CD4-positive, alpha-beta T cell treated with Interleukin-17A for 4 hours (primary cell): ENCODE measurements around the gene KLKB1.
"Not testable (repeated sequence)": the region's sequence is repeated elsewhere in the genome, so short reads cannot be mapped to it uniquely, and the experiment has no call there.

Source experiments
- DNase-seq: peaks from one replicate; pipeline ENCODE4 v3.0.0-alpha.2; 2020; ENCODE audit warnings: mixed read lengths

Gene KLKB1

DNA sequence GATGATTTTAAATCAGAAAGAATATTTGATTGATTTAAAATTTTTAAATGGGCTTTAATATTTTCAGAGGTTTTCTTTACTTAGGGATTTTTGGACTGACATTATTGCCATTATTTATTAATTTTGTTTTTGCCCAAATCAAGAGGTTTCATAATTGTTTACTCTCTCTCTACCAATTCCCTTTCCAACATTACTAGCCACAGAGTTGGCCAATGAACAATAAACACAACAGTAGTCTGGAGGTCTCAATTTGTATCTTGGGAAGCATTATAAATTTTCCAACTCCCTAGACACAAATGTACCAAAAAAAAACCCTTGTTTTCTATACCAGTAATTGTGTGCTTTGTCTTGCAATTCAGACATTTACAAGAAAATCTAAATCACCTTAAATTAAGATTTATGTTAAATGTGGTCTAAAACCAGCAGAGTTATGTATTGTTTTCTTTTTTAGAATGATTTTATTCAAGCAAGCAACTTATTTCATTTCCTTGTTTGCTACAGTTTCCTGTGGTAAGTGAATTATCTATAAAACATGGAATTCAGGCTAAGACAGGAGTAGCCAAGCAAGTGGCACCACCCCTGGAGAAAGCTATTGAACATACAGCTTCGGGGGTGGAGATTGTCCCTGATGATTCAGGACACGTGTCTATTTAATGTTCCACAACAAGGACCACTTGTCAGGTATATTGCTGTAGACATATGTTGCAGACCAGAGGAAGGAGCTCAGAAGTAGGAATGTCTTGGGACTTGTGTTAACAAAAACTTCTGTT, 622 bp downstream of the KLKB1 start:
- DNase-seq = no peak

DNA sequence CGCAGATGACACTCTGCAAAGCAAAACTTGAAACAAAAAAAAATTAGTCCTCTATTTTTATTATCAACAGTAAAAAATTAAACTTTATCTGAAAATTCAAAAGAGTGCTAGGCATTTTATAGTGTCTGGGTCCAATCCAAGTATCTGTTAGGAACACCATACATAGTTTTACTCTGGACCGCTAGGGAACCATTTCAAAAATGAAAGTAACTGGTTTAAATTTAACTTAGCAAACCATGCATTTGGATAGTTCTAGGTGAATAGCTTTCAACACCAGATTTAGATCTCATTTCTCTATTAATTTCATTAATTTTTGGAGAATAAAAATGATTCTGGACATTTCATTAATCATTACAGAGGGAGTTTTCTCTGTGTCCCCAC, 1.2 kb downstream of the KLKB1 start:
- no peak for DNase-seq

DNA sequence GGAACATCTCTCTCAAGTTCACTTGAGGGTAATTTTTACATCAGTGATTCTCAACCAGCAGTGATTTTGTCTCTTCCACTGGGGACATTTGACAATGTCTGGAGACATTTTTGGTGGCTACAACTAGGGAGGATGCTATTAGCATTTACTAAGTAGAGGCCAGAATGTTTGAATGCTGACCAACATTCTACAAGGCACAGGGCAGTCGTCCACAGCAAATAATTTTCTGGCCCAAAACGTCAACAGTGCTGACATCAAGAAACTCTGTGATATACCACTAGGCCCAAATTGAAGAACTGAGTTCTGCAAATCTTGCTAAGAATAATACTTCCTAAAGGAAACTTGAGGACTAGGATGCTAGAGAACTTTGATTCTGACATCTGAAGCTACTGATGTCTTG, 7.1 kb downstream of the KLKB1 start:
- DNase-seq = no peak

DNA sequence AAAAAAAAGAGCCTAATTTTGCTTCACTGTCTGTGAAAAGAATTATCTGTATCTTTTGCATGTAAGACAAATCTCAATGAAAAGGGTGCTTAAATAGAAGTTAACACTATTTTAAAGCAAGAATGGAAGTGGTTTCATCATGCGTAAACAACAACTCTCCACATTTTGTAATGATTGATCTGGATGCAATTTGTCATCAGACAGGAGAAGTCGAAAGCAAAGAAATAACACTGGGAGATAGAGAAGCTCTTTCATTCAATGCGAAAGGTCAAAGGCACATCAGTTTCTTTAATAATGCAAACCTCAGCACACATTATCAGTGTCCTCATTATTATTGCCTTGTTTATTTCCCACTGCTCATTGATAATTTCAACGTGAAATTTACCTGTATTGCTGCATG, 8.8 kb downstream of the KLKB1 start:
- DNase-seq = no peak

DNA sequence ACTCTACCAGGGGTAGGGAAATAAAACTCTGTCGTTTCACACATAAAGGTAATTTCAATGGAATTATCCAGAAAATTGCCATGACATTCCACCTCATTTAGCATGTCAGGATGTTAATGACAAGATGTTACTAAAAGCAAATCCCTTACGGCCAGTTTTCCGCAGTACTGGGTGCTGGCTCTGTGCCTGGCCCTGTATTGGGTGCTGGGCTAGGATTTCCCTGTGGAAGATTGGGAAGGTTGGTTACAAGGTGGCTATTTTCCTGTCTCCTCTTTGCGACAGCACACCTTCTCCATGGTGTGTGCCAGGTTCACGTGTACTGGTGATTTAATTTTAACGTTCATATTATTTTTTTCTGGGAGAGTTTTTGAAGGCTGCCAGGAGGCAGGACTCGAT, 13.1 kb downstream of the KLKB1 start:
- no peak for DNase-seq

DNA sequence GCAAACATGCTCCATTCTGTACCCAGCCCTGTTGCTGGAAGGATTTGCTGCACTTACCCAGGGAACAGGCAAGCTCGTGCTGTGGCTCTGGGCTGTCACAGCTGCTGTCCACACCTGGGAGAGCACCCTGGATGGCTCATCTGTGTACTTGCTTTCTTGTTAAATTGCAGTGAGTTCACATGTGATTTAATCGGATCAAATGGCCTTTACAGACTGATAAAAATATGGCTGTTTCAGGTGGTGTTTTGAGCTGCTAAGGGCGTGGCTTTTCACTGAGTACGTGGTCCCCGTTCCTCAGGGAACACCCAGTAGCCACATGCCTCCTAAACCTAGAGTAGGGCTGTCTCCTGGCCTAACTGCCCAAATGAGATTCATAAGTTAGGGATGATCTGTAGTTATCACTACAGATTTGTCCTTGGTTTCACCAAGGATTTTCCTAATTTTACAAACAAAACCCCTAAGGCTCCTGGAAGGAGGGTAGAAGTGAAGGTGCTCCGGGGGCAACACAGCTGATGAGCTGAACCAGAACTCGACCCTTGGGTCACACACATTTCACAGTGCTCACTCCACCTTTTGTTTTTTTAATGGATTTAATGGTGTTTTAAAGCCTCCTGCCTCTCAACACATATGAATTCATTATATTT, 13.7 kb downstream of the KLKB1 start:
- no peak for DNase-seq

DNA sequence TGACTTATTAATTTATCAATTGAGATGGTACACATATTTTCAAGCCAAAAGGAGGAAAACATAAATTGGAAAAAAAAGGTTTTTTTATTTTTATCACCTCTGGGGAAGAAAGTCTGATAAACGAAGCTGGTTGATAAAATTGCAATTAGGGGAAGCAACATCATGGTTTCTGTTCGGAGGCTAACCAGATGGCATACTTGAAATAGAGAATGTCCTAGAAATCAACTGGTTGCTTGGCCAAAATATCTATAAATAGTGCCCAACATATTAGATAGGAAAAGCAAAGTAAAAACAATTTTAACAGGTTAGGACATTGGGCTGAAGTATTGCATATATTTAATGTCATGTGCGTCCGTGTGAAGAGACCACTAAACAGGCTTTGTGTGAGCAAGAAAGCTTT, 14.3 kb downstream of the KLKB1 start:
- no peak for DNase-seq

DNA sequence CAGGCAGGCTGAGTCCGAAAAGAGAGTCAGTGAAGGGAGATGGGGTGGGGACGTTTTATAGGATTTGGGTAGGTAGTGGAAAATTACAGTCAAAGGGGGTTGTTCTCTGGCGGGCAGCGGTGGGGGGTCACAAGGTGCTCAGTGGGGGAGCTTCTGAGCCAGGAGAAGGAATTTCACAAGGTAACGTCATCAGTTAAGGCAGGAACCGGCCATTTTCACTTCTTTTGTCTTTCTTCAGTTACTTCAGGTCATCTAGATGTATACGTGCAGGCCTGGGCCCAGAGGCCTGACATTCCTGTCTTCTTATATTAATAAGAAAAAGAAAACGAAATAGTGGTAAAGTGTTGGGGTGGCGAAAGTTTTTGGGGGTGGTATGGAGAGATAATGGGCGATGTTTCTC, 14.7 kb downstream of the KLKB1 start:
- DNase-seq = not testable (repeated sequence)

DNA sequence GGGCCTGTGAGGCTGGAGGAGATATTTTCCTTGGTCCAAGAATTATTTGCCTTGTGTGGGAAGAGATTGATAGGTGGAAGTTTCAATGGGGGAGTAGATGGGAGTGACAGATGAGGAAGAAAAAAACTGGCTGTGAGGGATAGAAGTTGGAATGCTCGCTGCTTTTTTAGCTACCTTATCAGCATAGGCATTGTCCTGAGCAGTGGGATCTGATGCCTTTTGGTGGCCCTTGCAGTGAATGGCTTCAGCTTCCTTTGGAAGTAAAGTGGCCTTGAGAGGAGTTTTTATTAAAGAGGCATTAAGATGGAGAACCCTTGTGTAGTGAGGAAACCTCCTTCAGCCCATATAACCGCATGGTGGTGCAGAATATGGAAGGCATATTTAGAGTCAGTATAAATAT, 16.0 kb downstream of the KLKB1 start:
- DNase-seq = no peak

DNA sequence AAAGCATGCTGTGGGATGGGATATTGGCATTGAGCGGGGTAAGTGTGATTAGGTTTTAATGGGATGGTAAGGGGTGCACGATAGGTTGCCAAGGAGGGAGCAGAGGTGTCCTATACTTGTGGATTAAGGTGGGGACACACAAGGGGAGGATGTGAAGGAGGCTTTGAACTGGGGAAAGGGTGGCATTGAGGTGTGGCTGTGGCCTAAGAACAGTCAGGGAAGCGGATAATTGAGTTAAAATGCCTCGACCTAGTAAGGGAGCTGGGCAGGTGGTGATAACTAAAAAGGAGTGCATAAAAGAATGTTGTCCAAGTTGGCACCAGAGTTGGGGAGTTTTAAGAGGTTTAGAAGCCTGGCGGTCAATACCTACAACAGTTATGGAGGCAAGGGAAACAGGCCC, 17.5 kb downstream of the KLKB1 start:
- DNase-seq = no peak

DNA sequence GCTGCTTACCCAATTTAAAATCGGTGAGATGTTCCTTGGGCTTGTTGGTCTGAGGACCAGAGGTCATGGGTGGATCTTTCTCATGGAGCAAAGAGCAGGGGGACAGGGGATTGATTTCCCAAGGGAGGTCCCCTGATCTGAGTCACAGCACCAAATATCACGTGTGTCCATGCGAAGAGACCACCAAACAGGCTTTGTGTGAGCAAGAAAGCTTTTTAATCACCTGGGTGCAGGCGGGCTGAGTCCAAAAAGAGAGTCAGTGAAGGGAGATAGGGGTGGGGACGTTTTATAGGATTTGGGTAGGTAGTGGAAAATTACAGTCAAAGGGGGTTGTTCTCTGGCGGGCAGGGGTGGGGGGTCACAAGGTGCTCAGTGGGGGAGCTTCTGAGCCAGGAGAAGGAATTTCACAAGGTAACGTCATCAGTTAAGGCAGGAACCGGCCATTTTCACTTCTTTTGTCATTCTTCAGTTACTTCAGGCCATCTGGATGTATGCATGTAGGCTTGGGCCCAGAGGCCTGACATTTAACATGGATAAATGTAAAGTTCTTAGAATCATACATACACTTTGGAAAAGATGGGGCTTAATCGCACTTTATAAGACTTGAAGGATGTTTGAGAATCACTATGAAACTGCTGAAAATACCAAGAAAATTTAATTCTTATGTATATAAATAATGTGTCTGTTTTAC, 19.9 kb downstream of the KLKB1 start:
- DNase-seq = not testable (repeated sequence)

DNA sequence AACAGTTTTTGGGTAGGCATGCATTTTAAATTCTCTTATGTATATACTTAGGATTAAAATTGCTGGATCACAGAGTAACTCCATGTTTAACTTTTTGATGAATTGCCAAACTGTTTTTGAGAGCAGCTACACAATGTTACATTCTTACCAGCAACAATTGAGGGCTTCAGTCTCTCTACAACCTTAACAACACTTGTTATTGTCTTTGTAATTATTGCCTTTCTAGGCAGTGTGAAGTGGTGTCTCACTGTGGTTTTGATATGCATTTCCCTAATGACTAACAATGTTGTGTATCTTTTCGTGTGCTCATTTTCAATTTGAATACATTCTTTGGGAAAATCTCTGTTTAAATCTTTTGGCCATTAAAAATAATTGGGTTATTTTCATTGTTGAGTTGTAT, 21.3 kb downstream of the KLKB1 start:
- no peak for DNase-seq

DNA sequence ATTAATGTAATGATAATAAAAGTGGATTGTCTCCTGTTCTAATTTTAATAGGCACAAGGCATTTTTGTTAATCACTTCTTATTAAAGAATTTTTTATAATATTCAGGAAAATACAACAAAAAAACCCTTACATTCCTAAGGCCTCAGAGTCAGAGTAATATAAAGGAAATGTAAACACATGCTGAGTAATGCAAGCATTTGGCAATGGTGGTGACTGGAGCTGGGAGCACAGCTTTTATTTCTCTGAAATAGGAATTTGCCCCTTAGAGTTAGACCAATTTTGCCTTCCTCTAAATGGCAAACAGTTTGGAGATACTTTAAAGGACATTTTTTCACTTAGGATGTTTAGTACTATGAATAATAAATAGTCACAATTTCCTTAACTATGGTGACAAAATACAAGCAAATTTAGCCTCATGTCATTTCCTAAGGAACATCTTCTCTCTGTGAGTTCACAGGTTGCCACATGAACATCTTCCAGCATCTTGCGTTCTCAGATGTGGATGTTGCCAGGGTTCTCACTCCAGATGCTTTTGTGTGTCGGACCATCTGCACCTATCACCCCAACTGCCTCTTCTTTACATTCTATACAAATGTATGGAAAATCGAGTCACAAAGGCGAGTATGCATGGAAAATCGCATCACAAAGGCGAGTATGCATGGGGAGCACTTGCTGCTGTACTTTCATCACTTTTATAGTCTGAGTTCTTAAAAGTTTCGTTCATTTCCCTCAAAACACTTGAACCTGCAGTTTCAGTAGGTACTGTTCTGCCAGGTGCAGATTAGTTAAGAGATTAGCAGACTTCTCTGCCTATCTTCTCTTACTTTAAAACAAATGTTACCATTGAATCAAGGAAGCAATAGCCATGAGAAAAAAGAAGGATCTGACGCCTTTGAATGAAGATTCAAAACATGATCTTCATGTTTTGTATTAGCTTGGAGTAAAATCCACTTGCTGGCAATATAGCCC, 22.8 kb downstream of the KLKB1 start:
- DNase-seq = no peak

DNA sequence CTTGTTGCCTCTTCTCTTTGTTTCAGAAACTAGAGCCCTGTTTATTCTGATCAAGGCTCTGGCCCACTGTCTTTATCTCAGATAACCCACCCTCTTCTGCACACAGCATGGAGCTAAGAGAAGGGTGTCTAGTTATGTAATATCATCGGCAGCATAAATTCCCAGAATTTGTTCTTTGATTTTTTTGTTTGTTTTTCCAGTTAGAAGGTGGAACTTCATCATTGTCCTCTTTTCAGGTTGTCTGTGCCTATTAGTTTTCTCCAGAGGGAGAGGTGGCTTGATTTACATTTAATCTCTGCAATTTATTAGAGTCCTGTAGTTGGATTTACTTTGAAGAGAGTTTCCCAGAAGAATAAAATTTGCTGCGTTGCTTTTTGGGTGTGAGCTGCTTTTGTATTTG, 23.5 kb downstream of the KLKB1 start:
- no peak for DNase-seq

DNA sequence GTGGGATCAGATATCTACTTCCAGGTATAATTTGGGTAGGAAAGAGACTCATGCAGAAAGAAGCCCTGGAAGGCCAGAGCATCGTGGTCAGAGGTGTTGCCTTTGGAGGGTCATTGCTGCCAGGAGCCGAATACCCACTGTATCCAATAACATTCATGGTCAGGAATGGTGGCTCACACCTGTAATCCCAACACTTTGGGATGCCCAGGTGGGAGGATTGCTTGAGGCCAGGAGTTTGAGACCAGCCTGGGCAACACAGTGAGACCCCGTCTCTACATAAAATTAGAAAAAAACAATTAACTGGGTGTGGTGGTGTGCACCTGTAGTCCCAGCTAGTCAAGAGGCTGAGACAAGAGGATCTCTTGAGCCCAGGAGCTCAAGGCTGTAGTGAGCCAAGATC, 27.8 kb downstream of the KLKB1 start:
- DNase-seq = no peak

DNA sequence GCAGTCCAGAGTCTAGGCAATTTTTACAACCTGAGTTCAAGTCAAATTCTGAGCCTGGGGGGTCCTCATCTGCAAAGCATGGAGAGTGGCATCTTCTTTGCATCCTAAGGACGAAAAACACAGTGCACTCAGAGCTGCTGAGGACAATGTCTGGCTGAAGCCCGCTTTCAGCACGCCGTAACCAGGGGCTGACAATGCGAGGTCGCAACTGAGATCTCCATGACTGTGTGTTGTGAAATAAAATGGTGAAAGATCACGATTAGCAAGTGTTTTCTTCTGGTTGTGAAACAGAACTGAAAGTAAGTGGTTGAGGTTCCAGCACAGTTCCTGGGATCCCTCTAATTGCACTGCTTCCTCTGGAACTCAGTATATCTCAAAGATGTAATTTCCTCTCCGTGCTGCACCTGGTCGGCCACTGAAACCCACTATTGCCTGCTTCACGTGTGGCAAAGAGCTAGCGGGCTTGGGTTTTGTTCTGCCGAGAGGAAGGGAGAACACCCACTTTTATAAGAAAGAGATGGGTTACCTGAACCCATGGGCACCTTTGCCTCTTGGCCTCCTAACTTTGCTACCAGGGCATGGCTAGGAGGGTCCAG, 31.0 kb downstream of the KLKB1 start:
- DNase-seq = no peak

DNA sequence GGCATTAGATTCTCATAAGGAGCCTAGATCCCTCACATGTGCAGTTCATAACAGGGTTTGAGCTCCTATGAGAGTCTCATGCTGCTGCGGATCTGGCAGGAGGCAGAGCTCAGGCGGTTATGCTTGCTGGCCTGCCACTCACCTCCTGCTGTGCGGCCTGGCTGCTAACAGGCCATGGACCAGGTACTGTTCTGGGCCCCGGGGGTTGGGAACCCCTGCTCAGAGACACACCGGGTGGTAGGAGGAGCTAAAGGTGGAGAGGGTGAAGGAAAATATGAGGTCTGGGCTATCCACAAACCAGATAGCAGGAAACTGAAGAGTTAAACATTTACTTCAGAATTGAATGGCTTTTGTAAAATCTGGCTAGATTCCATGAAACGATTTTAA, 32.8 kb downstream of the KLKB1 start:
- no peak for DNase-seq

DNA sequence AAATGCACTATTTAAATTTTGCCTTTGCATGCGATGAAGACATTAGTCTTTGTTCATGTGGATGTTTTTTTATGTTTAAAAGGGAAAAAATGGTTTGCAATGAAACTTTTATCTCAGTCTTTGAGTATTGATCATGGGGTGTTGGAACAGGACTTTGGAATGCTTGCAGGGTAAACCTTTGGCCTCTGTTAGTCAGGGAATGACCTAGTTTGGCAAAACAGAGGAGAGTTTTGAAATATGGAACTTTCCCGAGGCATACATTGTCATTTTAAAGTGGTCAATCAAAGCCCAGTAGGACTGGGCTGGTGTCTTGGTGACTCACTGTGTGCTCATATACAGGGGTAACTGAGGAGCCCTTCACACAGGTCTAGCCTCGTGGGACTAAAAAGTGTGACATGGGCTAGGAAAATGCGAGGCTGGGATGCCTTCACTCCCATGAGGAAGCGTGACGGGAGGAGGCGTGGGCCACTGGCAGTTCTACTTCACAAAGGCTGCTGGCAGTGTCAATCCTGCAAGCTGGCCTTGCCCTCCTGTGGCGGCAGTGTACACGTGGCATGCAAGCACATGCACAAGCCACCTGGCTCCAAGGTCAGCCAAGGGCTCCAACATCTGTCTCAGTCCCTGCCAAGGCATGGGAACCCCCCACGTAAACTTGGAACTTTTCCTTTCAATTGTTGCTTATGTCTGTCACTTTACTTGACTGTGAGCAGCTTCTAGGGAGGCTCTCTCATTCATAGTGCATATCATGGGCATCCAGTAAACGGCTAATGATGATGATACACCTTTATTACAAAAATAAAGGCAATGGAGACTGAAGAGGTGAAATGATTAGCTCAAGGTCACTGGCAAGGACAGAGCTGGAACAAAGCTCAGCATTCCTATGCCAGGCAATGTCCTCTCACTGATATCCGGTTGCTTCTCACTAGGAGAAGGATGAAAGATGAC, 33.5 kb downstream of the KLKB1 start:
- no peak for DNase-seq

DNA sequence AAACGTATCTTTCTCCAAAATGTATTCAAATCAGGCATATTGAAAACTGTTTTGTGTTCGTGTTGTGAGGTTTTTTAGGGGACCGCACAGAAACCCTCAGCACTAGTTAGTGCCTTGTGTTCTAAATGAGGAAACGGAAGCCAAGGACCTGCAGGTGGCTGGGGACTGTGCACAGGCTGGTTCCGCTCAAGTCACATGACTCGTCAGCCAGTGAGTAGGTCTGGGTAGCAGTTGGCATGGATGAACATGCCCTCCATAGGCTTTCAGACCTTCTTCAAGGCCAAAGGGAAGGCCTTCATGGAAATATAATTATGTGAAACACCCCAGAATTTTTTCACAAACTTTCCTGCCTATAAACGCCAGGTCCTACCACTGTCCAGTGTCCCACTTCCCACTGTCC, 37.4 kb downstream of the KLKB1 start:
- DNase-seq = no peak

DNA sequence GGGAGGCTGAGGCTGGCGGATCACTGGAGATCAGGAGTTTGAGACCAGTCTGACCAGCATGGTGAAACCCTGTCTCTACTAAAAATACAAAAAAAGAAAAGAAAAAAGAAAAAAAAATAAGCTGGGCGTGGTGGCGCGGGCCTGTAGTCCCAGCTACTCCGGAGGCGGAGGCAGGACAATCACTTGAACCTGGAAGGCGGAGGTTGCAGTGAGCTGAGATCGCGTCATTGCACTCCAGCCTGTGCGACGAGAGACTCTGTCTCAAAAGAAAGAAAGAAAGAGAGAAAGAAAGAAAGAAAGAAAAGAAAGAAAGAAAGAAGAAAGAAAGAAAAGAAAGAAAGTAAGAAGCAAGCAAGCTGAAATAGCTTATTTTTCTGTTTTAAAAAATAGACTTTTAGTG, 37.9 kb downstream of the KLKB1 start:
- DNase-seq = not testable (repeated sequence)
